ENCODE results near the gene AKR1B15.
"Not testable (repeated sequence)": the region's sequence is repeated elsewhere in the genome, so short reads cannot be mapped to it uniquely, and the experiment has no call there.

Gene AKR1B15

DNA sequence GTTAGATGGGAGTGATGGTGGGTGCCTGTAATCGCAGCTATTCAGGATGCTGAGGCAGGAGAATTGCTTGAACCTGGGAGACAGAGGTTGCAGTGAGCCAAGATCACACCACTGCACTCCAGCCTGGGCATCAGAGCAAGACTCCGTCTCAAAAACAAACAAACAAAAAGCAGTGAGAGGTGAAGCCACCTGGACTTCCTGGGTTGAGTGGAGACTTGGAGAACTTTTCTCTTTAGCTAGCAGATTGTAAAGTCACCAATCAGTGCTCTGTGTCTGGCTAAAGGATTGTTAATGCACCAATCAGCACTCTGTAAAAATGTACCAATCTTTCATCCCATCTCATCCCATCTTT, 14.5 kb downstream of the AKR1B15 start:
- peak; percentile 13 for DNase-seq (ENCODE audit: low spot score)

GRCh38 chr7:134565643-134566136, 16.8 kb downstream of the AKR1B15 start:
- DNase-seq (ENCODE audit: low spot score), result no peak

DNA sequence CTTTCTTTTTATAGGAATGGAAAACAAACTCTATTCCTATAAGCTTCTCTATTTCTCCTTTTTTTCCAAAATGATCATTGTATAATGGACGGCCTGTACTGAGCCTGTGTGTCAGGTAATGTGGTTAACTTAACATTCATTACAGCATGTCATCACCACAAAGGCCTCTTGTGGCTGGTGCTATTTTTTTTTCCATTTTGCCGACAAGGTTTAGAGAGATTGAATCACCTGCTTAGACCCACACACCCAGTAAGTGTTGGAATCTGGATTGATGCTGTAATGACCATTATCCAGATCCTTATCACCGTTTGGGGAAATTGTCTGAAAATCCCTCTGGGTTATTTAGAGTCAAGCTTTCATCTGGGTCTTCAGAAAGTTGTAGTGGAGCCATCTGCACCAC, 18.5 kb downstream of the AKR1B15 start:
- peak; percentile 41 for DNase-seq (ENCODE audit: low spot score)

GRCh38 chr7:134569962-134570361, 21.1 kb downstream of the AKR1B15 start:
- not testable (repeated sequence) for DNase-seq (ENCODE audit: low spot score)

DNA sequence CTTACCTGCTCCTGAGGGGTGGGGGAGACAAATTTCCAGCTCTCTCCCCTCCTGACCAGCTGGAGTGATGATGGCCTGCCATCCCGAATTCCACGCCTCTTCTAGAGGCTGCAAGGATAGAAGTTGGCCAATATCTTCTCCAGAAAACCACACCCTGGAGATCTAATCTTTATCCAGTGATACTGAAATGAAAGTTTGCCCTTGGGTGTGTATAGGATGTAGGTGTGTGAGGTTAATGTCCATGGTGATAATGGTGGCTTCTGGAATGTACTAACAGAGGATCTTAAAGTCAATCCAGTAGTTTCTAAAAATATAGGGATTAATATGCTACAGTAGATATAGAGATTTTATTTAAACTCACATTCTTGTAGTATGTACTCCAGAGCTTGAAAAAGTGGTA, 22.2 kb downstream of the AKR1B15 start:
- DNase-seq (ENCODE audit: low spot score), result no peak

GRCh38 chr7:134571746-134572461, 23.0 kb downstream of the AKR1B15 start:
- DNase-seq (ENCODE audit: low spot score), result no peak

GRCh38 chr7:134574322-134574721, 25.4 kb downstream of the AKR1B15 start:
- no peak for DNase-seq (ENCODE audit: low spot score)

DNA sequence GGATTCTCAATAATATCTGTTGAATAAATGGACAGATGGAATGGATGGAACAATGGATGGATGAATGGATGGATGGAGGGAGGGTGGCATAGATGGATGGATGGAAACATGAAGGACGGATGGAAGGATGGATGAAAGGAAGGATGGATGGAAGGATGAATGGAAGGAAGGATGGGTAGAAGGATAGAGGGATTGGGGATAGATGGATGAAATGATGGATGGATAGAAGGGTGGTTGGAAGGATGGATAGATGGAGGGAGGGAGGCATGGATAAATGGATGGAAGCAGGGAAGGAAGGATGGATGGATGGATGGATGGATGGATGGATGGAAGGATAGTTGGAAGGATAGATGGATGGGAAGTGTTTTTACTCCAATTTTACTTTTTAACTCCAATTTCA, 35.4 kb downstream of the AKR1B15 start:
- no peak for DNase-seq (ENCODE audit: low spot score)

DNA sequence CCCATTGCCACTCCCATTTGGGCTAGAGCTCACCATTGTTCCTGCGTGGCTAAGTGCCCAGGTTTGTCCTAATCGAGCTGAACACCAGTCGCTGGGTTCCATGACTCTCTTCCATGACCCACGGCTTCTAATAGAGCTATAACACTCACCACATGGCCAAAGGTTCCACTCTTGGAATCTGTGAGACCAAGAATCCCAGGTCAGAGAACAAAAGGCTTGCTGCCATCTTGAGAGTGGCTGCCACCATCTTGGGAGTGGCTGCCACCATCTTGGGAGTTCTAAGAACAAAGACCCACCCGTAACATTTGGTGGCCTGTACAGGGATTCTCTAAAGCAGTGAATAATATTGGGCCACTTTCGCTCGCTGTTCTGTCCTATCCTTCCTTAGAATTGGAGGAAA, 37.0 kb downstream of the AKR1B15 start:
- DNase-seq (ENCODE audit: low spot score), result no peak

GRCh38 chr7:134587750-134588149, 38.8 kb downstream of the AKR1B15 start:
- no peak for DNase-seq (ENCODE audit: low spot score)

- DNase-seq (ENCODE audit: low spot score), result peak; percentile 79
Observed at GRCh38 chr7:134589491-134589941, 40.6 kb downstream of the AKR1B15 start.

- DNase-seq (ENCODE audit: low spot score), result peak; percentile 68
Observed at GRCh38 chr7:134593530-134594392, 44.9 kb downstream of the AKR1B15 start.

DNA sequence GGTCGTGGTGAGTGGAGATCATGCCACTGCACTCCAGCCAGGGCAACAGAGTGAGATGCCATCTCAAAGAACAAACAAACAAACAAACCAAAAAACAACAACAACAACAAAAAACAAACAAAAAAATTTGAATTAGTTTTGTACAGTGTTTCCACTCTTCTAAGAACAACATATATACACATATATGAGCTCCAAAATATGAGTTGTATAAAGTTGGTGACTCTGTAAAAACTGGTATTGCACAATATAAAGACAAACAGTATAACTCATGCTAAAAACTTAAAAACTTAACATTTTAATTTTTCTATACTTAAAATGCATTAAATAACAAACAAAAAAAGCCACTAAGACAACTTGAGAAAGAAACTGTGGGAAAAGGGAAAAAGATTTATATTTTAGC, 46.0 kb downstream of the AKR1B15 start:
- no peak for DNase-seq (ENCODE audit: low spot score)

- no peak for DNase-seq (ENCODE audit: low spot score)
Observed at GRCh38 chr7:134599371-134599770, 50.5 kb downstream of the AKR1B15 start.

- no peak for DNase-seq (ENCODE audit: low spot score)
Observed at GRCh38 chr7:134601459-134601858, 52.5 kb downstream of the AKR1B15 start.

DNA sequence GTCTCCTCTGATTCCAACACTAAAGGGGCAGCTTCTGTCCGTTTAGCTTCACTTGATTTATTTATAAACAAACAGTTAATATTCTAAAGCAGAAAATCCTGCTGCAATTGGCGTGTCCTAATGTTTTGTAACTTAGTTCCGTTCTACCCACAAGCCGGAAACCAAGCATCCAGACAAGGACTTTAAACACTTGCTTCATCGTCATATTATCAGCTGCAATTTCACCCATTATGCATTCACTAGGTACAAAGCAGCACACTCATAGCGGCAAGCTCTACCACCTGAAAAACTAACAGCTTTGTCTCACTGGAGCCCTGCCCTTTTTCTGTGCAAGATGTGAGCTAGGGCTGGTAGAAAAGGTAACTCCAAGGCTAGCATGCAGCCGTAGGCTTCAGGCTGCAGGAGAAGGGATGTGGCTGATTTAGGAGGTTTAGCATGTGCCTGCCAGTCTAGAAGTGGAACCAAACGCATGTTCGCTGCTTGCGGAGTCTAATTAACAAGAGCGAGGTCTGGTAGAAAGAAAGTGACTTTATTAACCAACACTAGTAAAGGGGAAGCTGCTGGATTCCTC, 54.1 kb downstream of the AKR1B15 start:
- DNase-seq (ENCODE audit: low spot score), result peak; percentile 32

DNA sequence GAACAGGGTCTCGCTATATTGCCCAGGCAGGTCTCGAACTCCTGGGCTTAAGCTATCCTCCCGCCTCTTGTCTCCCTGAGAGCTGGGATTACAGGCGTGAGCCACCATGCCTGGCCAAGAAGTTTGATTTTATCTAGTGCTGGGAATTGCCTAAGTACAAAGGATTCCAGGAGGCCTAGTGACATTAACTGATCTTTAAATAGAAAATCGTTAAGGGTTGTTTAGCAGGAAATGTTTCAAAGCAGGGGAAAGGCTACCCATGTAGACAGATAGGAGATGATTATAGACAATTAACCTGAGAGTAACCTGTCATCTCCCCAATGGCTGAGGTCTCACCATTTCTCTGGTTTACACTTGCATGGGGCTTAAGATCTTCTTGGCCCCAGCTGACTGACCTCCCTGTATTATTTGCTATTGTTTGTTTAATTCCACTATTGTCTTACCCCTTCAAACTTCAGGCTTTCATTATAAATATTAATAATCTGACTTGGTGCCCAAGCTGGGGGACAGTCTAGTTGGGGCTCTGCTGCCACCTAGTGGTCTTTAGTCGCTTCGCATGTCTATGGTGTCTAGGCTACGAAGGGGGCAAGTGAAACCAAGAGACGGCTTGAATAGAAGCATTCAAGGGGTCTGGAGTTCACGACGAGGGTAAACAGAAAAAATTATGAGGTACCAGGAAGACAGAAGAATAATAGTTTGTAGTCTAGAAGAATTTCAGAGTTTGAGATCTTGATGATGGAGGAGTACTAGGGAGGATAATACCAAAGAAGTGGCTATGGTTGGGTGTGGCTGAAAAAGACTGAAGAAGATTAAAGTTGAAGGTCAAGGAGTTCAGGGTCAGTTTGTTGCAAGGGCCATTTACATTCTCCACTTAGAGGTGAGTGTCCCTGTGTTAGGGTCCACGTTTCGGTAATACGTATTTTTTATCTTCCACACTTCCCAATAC, 57.3 kb downstream of the AKR1B15 start:
- DNase-seq (ENCODE audit: low spot score), result peak; percentile 63

DNA sequence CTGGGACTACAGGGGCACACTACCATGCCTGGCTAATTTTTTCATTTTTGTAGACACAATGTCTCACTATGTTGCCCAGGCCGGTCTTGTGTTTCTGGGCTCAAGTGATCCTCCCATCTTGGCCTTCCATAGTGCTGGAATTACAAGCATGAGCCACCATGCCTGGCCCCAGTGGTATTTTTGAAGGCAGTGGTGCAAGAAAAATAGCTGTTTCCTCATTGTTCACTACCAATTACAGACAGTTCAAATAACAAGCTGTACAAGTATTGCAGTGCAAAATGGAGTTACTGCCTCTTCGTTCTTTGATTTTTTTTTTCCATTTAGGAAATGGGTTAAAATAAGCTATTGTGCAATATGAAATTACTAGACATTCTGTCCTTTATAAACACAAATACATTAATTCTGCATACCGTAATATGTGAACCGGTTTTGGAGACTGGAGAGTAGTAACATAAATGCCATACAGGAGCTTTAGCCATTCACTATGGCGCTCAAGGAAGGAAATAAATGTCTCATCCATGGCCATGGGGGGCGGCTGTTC, 62.8 kb downstream of the AKR1B15 start:
- DNase-seq (ENCODE audit: low spot score), result no peak

- no peak for DNase-seq (ENCODE audit: low spot score)
Observed at GRCh38 chr7:134612197-134612596, 63.3 kb downstream of the AKR1B15 start.

DNA sequence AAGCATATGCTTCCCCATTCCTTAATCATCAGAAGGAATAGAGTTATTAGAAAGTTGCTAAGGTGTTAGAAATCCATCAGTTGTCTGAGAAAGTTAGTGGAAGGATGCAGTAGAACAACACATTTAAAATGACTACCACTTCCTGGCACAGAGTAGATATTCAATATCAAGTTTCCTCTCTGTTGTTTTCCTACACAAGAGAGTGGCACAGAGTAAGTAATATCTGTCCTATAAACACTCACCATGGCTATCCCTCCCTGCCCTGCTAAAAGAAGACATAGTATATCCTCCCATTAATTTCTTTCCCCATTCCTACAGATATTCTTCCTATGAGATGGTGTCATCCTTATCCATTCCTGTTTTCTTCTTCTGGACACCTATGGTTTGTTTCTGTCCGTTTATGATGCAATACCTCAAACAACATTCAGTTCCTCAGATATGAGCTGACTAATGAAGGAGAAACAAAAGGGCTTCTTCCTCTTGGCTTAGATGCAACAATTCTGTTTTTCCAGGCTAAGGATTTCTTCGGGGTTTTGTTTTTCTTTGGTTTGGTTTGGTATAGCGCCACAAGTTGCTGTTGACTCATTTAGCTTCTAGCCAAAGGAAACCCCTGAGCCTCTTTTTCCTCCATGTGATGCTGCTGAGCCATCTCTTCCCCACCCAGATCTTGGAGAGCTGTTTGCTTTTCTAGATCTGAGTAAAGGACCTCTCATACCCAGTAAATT, 64.9 kb downstream of the AKR1B15 start:
- peak; percentile 94 for DNase-seq (ENCODE audit: low spot score)

GRCh38 chr7:134616611-134617010, 67.7 kb downstream of the AKR1B15 start:
- DNase-seq (ENCODE audit: low spot score), result no peak
